HEK293 (cell line): Measurements from ENCODE around the gene ERBB4.

ENCODE experiments used
- CTCF ChIA-PET: fragments of 350-600 bp; formaldehyde crosslinking; extraction: SDS; loops from one replicate; lab custom pipeline; 2021; ENCODE audit warnings: antibody characterized with exemption; lab: Yijun Ruan, JAX
- POLR2A ChIA-PET: fragments of 300-600 bp; formaldehyde crosslinking; extraction: SDS; loops from one replicate; lab custom pipeline; 2020; ENCODE audit warnings: antibody characterized with exemption, inconsistent platforms; lab: Yijun Ruan, JAX
- H3K27ac ChIP-seq: fragments of 200-500 bp; sonication (Bioruptor generic); 2 replicates; pipeline ENCODE4 v1.5.1; 2014; ENCODE audit warnings: low read depth, low read length, control low read depth, inconsistent platforms; ENCODE audit errors: extremely low read depth
- H3K36me3 ChIP-seq, 2 experiments: fragments of 200-500 bp in 1 of 2; sonication (Bioruptor generic) in 1 of 2; 1 replicate in 1 of 2; 2 replicates in 1 of 2; pipeline ENCODE4 v1.5.1; 2014 to 2017; ENCODE audit warnings: inconsistent platforms in 2 of 2, low read length in 2 of 2; ENCODE audit not compliant: control insufficient read depth in 2 of 2, insufficient read depth in 1 of 2
- H3K4me1 ChIP-seq: fragments of 200-500 bp; sonication (Bioruptor generic); 2 replicates; pipeline ENCODE4 v1.5.1; 2014; ENCODE audit warnings: mild to moderate bottlenecking, low read length, inconsistent platforms; ENCODE audit not compliant: control insufficient read depth, insufficient read depth
- H3K4me3 ChIP-seq: 2 replicates; pipeline ENCODE4 v1.5.1; 2011; ENCODE audit warnings: low read depth, mild to moderate bottlenecking, control low read depth, low read length, moderate library complexity
- H3K9me3 ChIP-seq: fragments of 200-500 bp; sonication (Bioruptor generic); 2 replicates; pipeline ENCODE4 v1.5.1; 2014; ENCODE audit warnings: low read depth, low read length, inconsistent platforms; ENCODE audit not compliant: control insufficient read depth, insufficient read depth
- KLF9 ChIP-seq: fragments of 450-650 bp; formaldehyde crosslinking; IDR thresholded peaks from 2 replicates; pipeline ENCODE4 v1.5.1; 2016; ENCODE audit warnings: missing biosample characterization, missing genetic modification characterization, low read depth
- ZBTB10 ChIP-seq: fragments of 450-650 bp; formaldehyde crosslinking; IDR thresholded peaks from 2 replicates; pipeline ENCODE4 v1.5.1; 2016; ENCODE audit warnings: missing biosample characterization, missing genetic modification characterization
- ZBTB48 ChIP-seq: fragments of 450-650 bp; formaldehyde crosslinking; IDR thresholded peaks from 2 replicates; pipeline ENCODE4 v1.5.1; 2016; ENCODE audit warnings: missing biosample characterization, missing genetic modification characterization
- ZBTB49 ChIP-seq: fragments of 450-650 bp; formaldehyde crosslinking; IDR thresholded peaks from 2 replicates; pipeline ENCODE4 v1.5.1; 2016; ENCODE audit warnings: missing biosample characterization, missing genetic modification characterization, low read depth
- ZBTB7A ChIP-seq: fragments of 450-650 bp; formaldehyde crosslinking; IDR thresholded peaks from 2 replicates; pipeline ENCODE4 v1.5.1; 2016; ENCODE audit warnings: low read depth, missing biosample characterization, missing genetic modification characterization
- ZFHX2 ChIP-seq: fragments of 450-650 bp; formaldehyde crosslinking; conservative IDR thresholded peaks from 2 replicates; pipeline ENCODE4 v1.5.1; 2016; ENCODE audit warnings: missing biosample characterization, missing genetic modification characterization
- ZFP69B ChIP-seq: fragments of 450-650 bp; formaldehyde crosslinking; IDR thresholded peaks from 2 replicates; pipeline ENCODE4 v1.5.1; 2016; ENCODE audit warnings: missing biosample characterization, missing genetic modification characterization
- ZNF121 ChIP-seq: fragments of 450-650 bp; formaldehyde crosslinking; IDR thresholded peaks from 2 replicates; pipeline ENCODE4 v1.5.1; 2016; ENCODE audit warnings: missing biosample characterization, missing genetic modification characterization
- ZNF133 ChIP-seq: fragments of 450-650 bp; formaldehyde crosslinking; IDR thresholded peaks from 2 replicates; pipeline ENCODE4 v1.5.1; 2016; ENCODE audit warnings: missing biosample characterization, missing genetic modification characterization
- ZNF169 ChIP-seq: fragments of 450-650 bp; formaldehyde crosslinking; IDR thresholded peaks from 2 replicates; pipeline ENCODE4 v1.5.1; 2016; ENCODE audit warnings: missing biosample characterization, missing genetic modification characterization
- ZNF18 ChIP-seq: fragments of 450-650 bp; formaldehyde crosslinking; IDR thresholded peaks from 2 replicates; pipeline ENCODE4 v1.5.1; 2016; ENCODE audit warnings: missing biosample characterization, missing genetic modification characterization
- ZNF324 ChIP-seq: fragments of 450-650 bp; formaldehyde crosslinking; IDR thresholded peaks from 2 replicates; pipeline ENCODE4 v1.5.1; 2016; ENCODE audit warnings: missing biosample characterization, missing genetic modification characterization
- ZNF391 ChIP-seq: fragments of 450-650 bp; formaldehyde crosslinking; IDR thresholded peaks from 2 replicates; pipeline ENCODE4 v1.5.1; 2016; ENCODE audit warnings: low read depth, missing biosample characterization, missing genetic modification characterization, borderline replicate concordance
- ZNF501 ChIP-seq: fragments of 450-650 bp; formaldehyde crosslinking; IDR thresholded peaks from 2 replicates; pipeline ENCODE4 v1.5.1; 2016; ENCODE audit warnings: missing biosample characterization, missing genetic modification characterization
- ZNF549 ChIP-seq: fragments of 450-650 bp; IDR thresholded peaks from 2 replicates; pipeline ENCODE4 v1.5.1; 2018; ENCODE audit warnings: missing biosample characterization, missing genetic modification characterization, mild to moderate bottlenecking, inconsistent platforms, moderate library complexity
- ZNF555 ChIP-seq: fragments of 450-650 bp; formaldehyde crosslinking; conservative IDR thresholded peaks from 2 replicates; pipeline ENCODE4 v1.5.1; 2017; ENCODE audit warnings: missing biosample characterization, mild to moderate bottlenecking, missing genetic modification characterization, inconsistent platforms
- ZNF560 ChIP-seq: fragments of 450-650 bp; formaldehyde crosslinking; IDR thresholded peaks from 2 replicates; pipeline ENCODE4 v1.5.1; 2017; ENCODE audit warnings: missing biosample characterization, missing genetic modification characterization, borderline replicate concordance
- ZNF561 ChIP-seq: fragments of 450-650 bp; IDR thresholded peaks from 2 replicates; pipeline ENCODE4 v1.5.1; 2018; ENCODE audit warnings: missing biosample characterization, missing genetic modification characterization, borderline replicate concordance
- ZNF639 ChIP-seq: fragments of 450-650 bp; formaldehyde crosslinking; IDR thresholded peaks from 2 replicates; pipeline ENCODE4 v1.5.1; 2016; ENCODE audit warnings: missing biosample characterization, missing genetic modification characterization

Gene ERBB4

GRCh38 chr2:211674715-211675114 lies 863.9 kb downstream of the ERBB4 start:
- TF ChIP-seq ZFHX2 (tag by site-specific recombination), result no peak
- TF ChIP-seq ZBTB7A (tag by site-specific recombination), result no peak
- no peak for TF ChIP-seq ZNF324 (tag by site-specific recombination)
- no peak for TF ChIP-seq ZNF561
- ChIA-PET POLR2A (no interaction called here), CTCF (no interaction called here)
- no peak overlapping the region for H3K4me3 ChIP-seq
- no peaks in the 10 kb centered on the region for H3K36me3 ChIP-seq
- no peaks in the 10 kb centered on the region for H3K4me1 ChIP-seq
- no peak overlapping the region for H3K27ac ChIP-seq
- H3K9me3 ChIP-seq, result no peaks in the 10 kb centered on the region

GRCh38 chr2:211673133-211673905 lies 865.3 kb downstream of the ERBB4 start:
- Histone ChIP-seq H3K4me1 (no peaks in the 10 kb centered on the region), H3K9me3 (no peaks in the 10 kb centered on the region), H3K36me3 (no peaks in the 10 kb centered on the region), H3K4me3 (no peak overlapping the region), H3K27ac (no peak overlapping the region)
- ChIA-PET POLR2A (no interaction called here), CTCF (no interaction called here)
- TF ChIP-seq ZFP69B (tag by site-specific recombination), result no peak
- TF ChIP-seq ZBTB49 (tag by site-specific recombination), result no peak
- no peak for TF ChIP-seq ZBTB10 (tag by site-specific recombination)
- TF ChIP-seq ZNF133 (tag by site-specific recombination), result no peak
- TF ChIP-seq ZNF121 (tag by site-specific recombination), result no peak
- no peak for TF ChIP-seq KLF9 (tag by site-specific recombination)
- no peak for TF ChIP-seq ZNF18 (tag by site-specific recombination)
- no peak for TF ChIP-seq ZNF639

- Histone ChIP-seq H3K36me3 (no peaks in the 10 kb centered on the region), H3K9me3 (no peaks in the 10 kb centered on the region), H3K4me3 (no peak overlapping the region), H3K27ac (no peak overlapping the region), H3K4me1 (no peaks in the 10 kb centered on the region)
- ChIA-PET POLR2A (no interaction called here), CTCF (interaction anchor here (0.6 kb wide), 1 partner anchor 73 kb away, joined by 3 read pairs; no protein-coding TSS in a partner anchor)
- TF ChIP-seq ZNF391 (tag by site-specific recombination) (no peak), ZNF549 (tag by site-specific recombination) (no peak), ZNF169 (tag by site-specific recombination) (no peak), ZBTB48 (tag by site-specific recombination) (no peak), ZNF501 (no peak), ZNF18 (tag by site-specific recombination) (no peak), ZNF555 (tag by site-specific recombination) (no peak), ZNF560 (tag by site-specific recombination) (no peak)
Measured at GRCh38 chr2:211671977-211672376, 866.6 kb downstream of the ERBB4 start.
